SK-N-SH (cell line): Measurements from ENCODE around the gene UTP11. TPM values are rescaled to one million over a fixed set of nuclear protein-coding genes. Genes with fewer than 3 reads are reported as not detected.

Experiments used
- CTCF ChIA-PET: fragments of 300-600, 350-600 bp; formaldehyde crosslinking; extraction: SDS; loops from one replicate; lab custom pipeline; 2021; lab: Yijun Ruan, JAX
- POLR2A ChIA-PET: fragments of 350-600 bp; sonication (Branson Sonifier 250); formaldehyde crosslinking; extraction: SDS; loops from one replicate; lab custom pipeline; 2020; ENCODE audit warnings: antibody characterized with exemption, inconsistent platforms; lab: Yijun Ruan, JAX
- DNase-seq: peaks from one replicate; pipeline ENCODE4 v3.0.0; 2012
- H2AFZ ChIP-seq: fragments of 200-600 bp; sonication (generic); 2 replicates; pipeline ENCODE4 v1.8.1; 2016; ENCODE audit warnings: antibody characterized with exemption, mild to moderate bottlenecking, low read depth
- H3F3A ChIP-seq: fragments of 200-600 bp; sonication (generic); replicated peaks from 2 replicates; pipeline ENCODE3; 2016; ENCODE audit warnings: antibody characterized with exemption, mild to moderate bottlenecking; ENCODE audit not compliant: insufficient read depth
- H3K27ac ChIP-seq, 2 experiments: fragments of 200-500 bp in 1 of 2; fragments of 200-600 bp in 1 of 2; sonication (Bioruptor generic) in 1 of 2; sonication (generic), shearing (Covaris generic) in 1 of 2; 2 replicates each; pipeline versions ENCODE4 v1.5.1 to v1.6.1; 2014 to 2016; ENCODE audit warnings: low read depth in 2 of 2, inconsistent platforms in 1 of 2, low read length in 1 of 2, mild to moderate bottlenecking in 1 of 2, mixed read lengths in 1 of 2
- H3K27me3 ChIP-seq: fragments of 200-600 bp; sonication (generic), shearing (Covaris generic); 2 replicates; pipeline ENCODE4 v1.6.1; 2016; ENCODE audit warnings: mixed run types; ENCODE audit not compliant: insufficient read depth
- H3K36me3 ChIP-seq, 2 experiments: fragments of 200-500 bp in 1 of 2; fragments of 200-600 bp in 1 of 2; sonication (Bioruptor generic) in 1 of 2; sonication (generic) in 1 of 2; replicated peaks in 1 of 2; 2 replicates each; pipeline versions ENCODE3 to v1.5.1; 2014 to 2016; ENCODE audit warnings: low read length in 1 of 2, mild to moderate bottlenecking in 1 of 2; ENCODE audit not compliant: insufficient read depth in 2 of 2, control insufficient read depth in 1 of 2
- H3K4me1 ChIP-seq, 2 experiments: fragments of 200-500 bp in 1 of 2; fragments of 200-600 bp in 1 of 2; sonication (Bioruptor generic) in 1 of 2; sonication (generic), shearing (Covaris generic) in 1 of 2; 2 replicates each; pipeline versions ENCODE4 v1.5.1 to v1.6.1; 2014 to 2016; ENCODE audit warnings: low read depth in 1 of 2, low read length in 1 of 2, mixed run types in 1 of 2; ENCODE audit not compliant: insufficient read depth in 2 of 2, control insufficient read depth in 1 of 2
- H3K4me2 ChIP-seq: fragments of 200-600 bp; sonication (generic), shearing (Covaris generic); 2 replicates; pipeline ENCODE4 v1.6.1; 2017; ENCODE audit warnings: mixed run types
- H3K4me3 ChIP-seq, 2 experiments: fragments of 200-500 bp in 1 of 2; fragments of 200-600 bp in 1 of 2; sonication (Bioruptor generic) in 1 of 2; sonication (generic), shearing (Covaris generic) in 1 of 2; 2 replicates each; pipeline versions ENCODE4 v1.5.1 to v1.8.1; 2014 to 2016; ENCODE audit warnings: low read depth in 2 of 2, inconsistent platforms in 1 of 2, low read length in 1 of 2, mild to moderate bottlenecking in 1 of 2, mixed read lengths in 1 of 2, moderate library complexity in 1 of 2
- H3K79me2 ChIP-seq: fragments of 200-600 bp; sonication (generic); 2 replicates; pipeline ENCODE4 v1.8.1; 2017; ENCODE audit warnings: mild to moderate bottlenecking; ENCODE audit not compliant: insufficient read depth
- H3K9ac ChIP-seq: fragments of 200-600 bp; sonication (generic); 2 replicates; pipeline ENCODE4 v1.6.1; 2017; ENCODE audit warnings: mixed run types
- H3K9me2 ChIP-seq: fragments of 200-600 bp; sonication (generic); 2 replicates; pipeline ENCODE4 v1.6.1; 2017; ENCODE audit warnings: mixed run types
- H3K9me3 ChIP-seq: fragments of 200-600 bp; sonication (generic); 2 replicates; pipeline ENCODE4 v1.6.1; 2017; ENCODE audit warnings: mixed run types, mild to moderate bottlenecking, moderate library complexity
- H4K20me1 ChIP-seq: fragments of 200-600 bp; sonication (generic); 2 replicates; pipeline ENCODE4 v1.6.1; 2017; ENCODE audit warnings: mild to moderate bottlenecking, mixed run types; ENCODE audit not compliant: insufficient read depth
- CHD2 ChIP-seq: fragments of 150-350 bp; IDR thresholded peaks from 2 replicates; pipeline ENCODE4 v1.6.1; 2018; ENCODE audit warnings: low read length; ENCODE audit not compliant: partially characterized antibody
- CTCF ChIP-seq: fragments of 200-600 bp; sonication (generic); IDR thresholded peaks from 2 replicates; pipeline ENCODE4 v1.6.1; 2017; ENCODE audit warnings: antibody characterized with exemption, mild to moderate bottlenecking, moderate library complexity
- ELF1 ChIP-seq: IDR thresholded peaks from 2 replicates; pipeline ENCODE4 v1.4.0; 2012
- FOSL2 ChIP-seq: IDR thresholded peaks from 2 replicates; pipeline ENCODE4 v1.4.0; 2012; ENCODE audit warnings: low read depth, mild to moderate bottlenecking, moderate library complexity, borderline replicate concordance
- FOXJ3 ChIP-seq: sonication (generic); formaldehyde crosslinking; IDR thresholded peaks from 2 replicates; pipeline ENCODE4 v1.5.1; 2020; ENCODE audit warnings: mild to moderate bottlenecking, missing genetic modification reagents
- FOXM1 ChIP-seq: IDR thresholded peaks from 2 replicates; pipeline ENCODE4 v1.4.0; 2012; ENCODE audit warnings: low read depth, mild to moderate bottlenecking
- GATA2 ChIP-seq: sonication (generic); formaldehyde crosslinking; IDR thresholded peaks from 2 replicates; pipeline ENCODE4 v1.5.0; 2020; ENCODE audit warnings: mild to moderate bottlenecking, missing genetic modification reagents
- IRF3 ChIP-seq: fragments of 150-350 bp; IDR thresholded peaks from 2 replicates; pipeline ENCODE4 v1.6.1; 2016; ENCODE audit warnings: mild to moderate bottlenecking, low read depth, low read length
- MAX ChIP-seq: IDR thresholded peaks from 2 replicates; pipeline ENCODE4 v1.4.0; 2012; ENCODE audit warnings: low read depth
- MEF2A ChIP-seq: IDR thresholded peaks from 2 replicates; pipeline ENCODE4 v1.4.0; 2012; ENCODE audit warnings: low read depth, borderline replicate concordance
- MXI1 ChIP-seq: IDR thresholded peaks from 2 replicates; pipeline ENCODE4 v1.6.1; 2012; ENCODE audit warnings: mild to moderate bottlenecking, low read depth, low read length, improper control_type of control experiment
- NRF1 ChIP-seq: IDR thresholded peaks from 2 replicates; pipeline ENCODE4 v1.6.1; 2012; ENCODE audit warnings: low read depth, mild to moderate bottlenecking, low read length
- POLR2AphosphoS5 ChIP-seq: IDR thresholded peaks from 2 replicates; pipeline ENCODE4 v1.6.1; 2012; ENCODE audit warnings: low read depth, low read length
- RCOR1 ChIP-seq: fragments of 150-350 bp; IDR thresholded peaks from 2 replicates; pipeline ENCODE4 v1.6.1; 2017; ENCODE audit warnings: antibody characterized with exemption, low read length
- REST ChIP-seq: IDR thresholded peaks from 2 replicates; pipeline ENCODE4 v1.6.1; 2012; ENCODE audit warnings: mild to moderate bottlenecking, low read depth, low read length, moderate library complexity
- RFX5 ChIP-seq: IDR thresholded peaks from 2 replicates; pipeline ENCODE4 v1.6.1; 2012; ENCODE audit warnings: mild to moderate bottlenecking, improper control_type of control experiment, low read length
- RXRA ChIP-seq: IDR thresholded peaks from 2 replicates; pipeline ENCODE4 v1.4.0; 2012; ENCODE audit warnings: low read depth, mild to moderate bottlenecking, borderline replicate concordance
- SIN3A ChIP-seq: IDR thresholded peaks from 2 replicates; pipeline ENCODE4 v1.6.1; 2012; ENCODE audit warnings: low read depth, mild to moderate bottlenecking, low read length, moderate library complexity, borderline replicate concordance
- SMC3 ChIP-seq: IDR thresholded peaks from 2 replicates; pipeline ENCODE4 v1.6.1; 2012; ENCODE audit warnings: low read depth, low read length, improper control_type of control experiment
- TCF12 ChIP-seq: IDR thresholded peaks from 2 replicates; pipeline ENCODE4 v1.4.0; 2012
- USF2 ChIP-seq: fragments of 150-350 bp; IDR thresholded peaks from 2 replicates; pipeline ENCODE4 v1.6.1; 2017; ENCODE audit warnings: antibody characterized with exemption, low read length, low read depth, borderline replicate concordance
- YY1 ChIP-seq: IDR thresholded peaks from 2 replicates; pipeline ENCODE4 v1.4.0; 2012; ENCODE audit warnings: low read depth, mild to moderate bottlenecking
- WGBS: methylation state at CpG from one replicate; pipeline ENCODE4 v1.1.6; 2017; ENCODE audit warnings: low lambda C conversion rate; 5-methylcytosine and 5-hydroxymethylcytosine counted together
- polyA plus RNA-seq, 3 experiments: library from polyadenylated mRNA; depleted of rRNA; stranded (reverse); fragments of >200 nt; gene quantifications; 2 replicates each; pipeline ENCODE4 v1.2.3, GENCODE V29; 2012

UTP11 gene
- polyA plus RNA-seq (2012; rRNA removed) = 26.8 and 27.3 TPM in 2 replicates
- polyA plus RNA-seq (2012; cell fraction: cytosol; rRNA removed) = 38.0 and 45.1 TPM in 2 replicates
- polyA plus RNA-seq (2012; cell fraction: nucleus; rRNA removed) = 12.3 and 17.0 TPM in 2 replicates

GRCh38 chr1:38012363-38013226, at the start of gene UTP11:
UTP11 (plus strand) TSS chr1:38012734; CDS start chr1:38012803, 69 bp downstream.
- DNase-seq = peak; percentile 87
- H3K27ac ChIP-seq = peak within 1 kb of the TSS; percentile 95 to 96
- no peaks in the 10 kb centered on the region for H3F3A ChIP-seq
- H3K9me2 ChIP-seq = no peaks in the 10 kb centered on the region
- 1% methylated on average over 35 of the region's 49 CpGs for WGBS
- no peaks in the 10 kb centered on the region for H3K9me3 ChIP-seq
- no peaks in the 10 kb centered on the region for H3K27me3 ChIP-seq
- H2AFZ ChIP-seq = peak within 1 kb of the TSS; percentile 94
- no peaks in the 10 kb centered on the region for H4K20me1 ChIP-seq
- H3K9ac ChIP-seq = peak within 1 kb of the TSS; percentile 96
- CTCF ChIA-PET = interaction anchor here (1.0 to 5.5 kb wide), 7 partner anchors 12 to 152 kb away, joined by 3 to 52 read pairs (median 3); partner anchors contain the start of gene SF3A3
- H3K4me3 ChIP-seq = peak within 1 kb of the TSS; percentile 80 to 81
- H3K79me2 ChIP-seq = peaks cover 49% of the 10 kb centered on the region
- peaks cover 18 to 27% of the 10 kb centered on the region in 2 experiments for H3K36me3 ChIP-seq
- H3K4me2 ChIP-seq = peak within 1 kb of the TSS; percentile 82
- POLR2A ChIA-PET = interaction anchor here (0.6 to 2.8 kb wide), 10 partner anchors 10 to 799 kb away, joined by 3 to 15 read pairs (median 4); partner anchors contain the start of gene SF3A3
- peaks cover 3 to 20% of the 10 kb centered on the region in 2 experiments; a peak in 2 of 4 replicates for H3K4me1 ChIP-seq
- TF ChIP-seq RXRA (no peak), USF2 (peak; percentile 69), NRF1 (peak; percentile 62), FOXJ3 (CRISPR knock-in tag) (no peak), ELF1 (peak; percentile 72), SIN3A (peak; percentile 72; the same call in 1 of the 2 replicates), FOXM1 (no peak), SMC3 (no peak), FOSL2 (no peak), RCOR1 (peak; percentile 66), REST (peak; percentile 40; the same call in 1 of the 2 replicates), CHD2 (peak; percentile 94), IRF3 (peak; percentile 36; the same call in 1 of the 2 replicates), RFX5 (peak; percentile 82), YY1 (peak; percentile 86; the same call in 1 of the 2 replicates), POLR2AphosphoS5 (peak; percentile 90), MAX (peak; percentile 100), MEF2A (no peak), CTCF (no peak), TCF12 (peak; percentile 52; the same call in 1 of the 2 replicates), MXI1 (peak; percentile 97), GATA2 (CRISPR knock-in tag) (no peak)
